Gastroesophageal sphincter (tissue), 4 donors: ENCODE data around the gene ATG7. TPM values are rescaled to one million over a fixed set of nuclear protein-coding genes. Genes with fewer than 3 reads are reported as not detected.
"Not testable (repeated sequence)": the region's sequence is repeated elsewhere in the genome, so short reads cannot be mapped to it uniquely, and the experiment has no call there.

Experiments used
- ATAC-seq: fragments of 150-250 bp; one replicate; pipeline ENCODE4 v1.9.1; 2016; ENCODE audit warnings: mild to moderate bottlenecking, moderate library complexity
- H3K27ac ChIP-seq, 4 donors: fragments of 200-600 bp; sonication (generic) in 3 of 4; 1 replicate in 3 of 4; 2 replicates in 1 of 4; pipeline ENCODE4 v1.5.1; 2016 to 2019
- H3K27me3 ChIP-seq: fragments of 200-600 bp; sonication (generic); one replicate; pipeline ENCODE4 v1.5.1; 2019
- H3K36me3 ChIP-seq, 2 donors: fragments of 200-600 bp; sonication (generic); one replicate each; pipeline ENCODE4 v1.5.1; 2019; ENCODE audit warnings: control low read depth in 1 of 2
- H3K4me1 ChIP-seq, 3 donors: fragments of 200-600 bp; sonication (generic); 1 replicate in 2 of 3; 2 replicates in 1 of 3; pipeline ENCODE4 v1.5.1; 2016 to 2019; ENCODE audit warnings: control low read depth in 2 of 3
- H3K4me3 ChIP-seq, 2 donors: fragments of 200-600 bp; sonication (generic); one replicate each; pipeline ENCODE4 v1.5.1; 2019; ENCODE audit warnings: mild to moderate bottlenecking in 1 of 2, moderate library complexity in 1 of 2
- H3K9me3 ChIP-seq, 3 donors: fragments of 200-600 bp; sonication (generic); one replicate each; pipeline ENCODE4 v1.5.1; 2017 to 2019; ENCODE audit warnings: control low read depth in 2 of 3
- CTCF ChIP-seq, 4 experiments: fragments of 200-600 bp in 2 of 4; fragments of 450-650 bp in 2 of 4; sonication (generic) in 1 of 4; IDR thresholded peaks; one replicate each; pipeline ENCODE4 v1.5.1; 2017 to 2019; ENCODE audit warnings: antibody characterized with exemption in 4 of 4, mild to moderate bottlenecking in 2 of 4, moderate library complexity in 2 of 4
- EP300 ChIP-seq: sonication (generic); formaldehyde crosslinking; IDR thresholded peaks from one replicate; pipeline ENCODE4 v1.6.1; 2017; ENCODE audit warnings: antibody characterized with exemption, mild to moderate bottlenecking
- POLR2A ChIP-seq, 2 donors: fragments of 450-650 bp; IDR thresholded peaks; one replicate each; pipeline ENCODE4 v1.6.1; 2017; ENCODE audit warnings: antibody characterized with exemption in 2 of 2, mild to moderate bottlenecking in 2 of 2, moderate library complexity in 1 of 2
- POLR2AphosphoS5 ChIP-seq: sonication (generic); formaldehyde crosslinking; IDR thresholded peaks from one replicate; pipeline ENCODE4 v1.6.1; 2017; ENCODE audit warnings: antibody characterized with exemption
- WGBS, 2 donors: methylation state at CpG; one replicate each; pipeline ENCODE4 v1.1.5; 2018; ENCODE audit warnings: low coverage in 1 of 2; 5-methylcytosine and 5-hydroxymethylcytosine counted together
- total RNA-seq, 4 donors: library from RNA; depleted of rRNA; stranded (reverse); fragments of >200 nt; gene quantifications; one replicate each; pipeline ENCODE4 v1.1.0, GENCODE V29; 2016

Gene ATG7
- total RNA-seq, 4 donors from 2014 or later, result 28.3 to 64.9 (median 36.5) TPM

- TF ChIP-seq POLR2AphosphoS5 (no peak), POLR2A (IDR thresholded peaks at IDR 0.05) (no peak), EP300 (no peak), CTCF (IDR thresholded peaks at IDR 0.05) (no peak)
- no peak overlapping the region for H3K27ac ChIP-seq
- peaks cover 0 to 5% (median 0%) of the 10 kb centered on the region in 3 donors for H3K9me3 ChIP-seq
- no peaks in the 10 kb centered on the region for H3K4me1 ChIP-seq
- H3K4me3 ChIP-seq, result no peak overlapping the region
- peaks cover 0 to 10% of the 10 kb centered on the region in 2 donors for H3K36me3 ChIP-seq
- 58 to 83% methylated on average over 4 of the region's 4 CpGs for WGBS, 2 donors
- ATAC-seq, result no peak
- H3K27me3 ChIP-seq, result no peaks in the 10 kb centered on the region
Observed at GRCh38 chr3:11400213-11400612, 128.0 kb downstream of the ATG7 start.

DNA sequence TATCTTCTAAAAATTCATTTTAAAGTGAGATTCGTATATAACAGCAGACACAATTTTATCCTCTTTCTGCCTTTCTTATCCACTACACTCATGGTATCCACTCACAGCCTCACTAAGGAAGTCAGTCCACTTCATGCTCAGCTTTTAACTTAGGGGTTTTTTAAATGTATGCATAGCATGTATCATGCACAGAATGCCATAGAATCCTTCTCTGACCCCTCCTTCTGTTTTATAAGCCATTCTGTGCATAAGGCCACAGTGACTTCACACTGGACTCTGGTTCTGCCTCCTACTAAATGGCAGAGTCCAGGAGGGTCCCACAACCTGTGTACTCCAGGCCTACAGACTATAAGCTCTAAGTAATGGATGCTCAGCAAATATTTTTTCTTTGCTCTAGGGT lies 129.2 kb downstream of the ATG7 start:
- H3K36me3 ChIP-seq, result peaks cover 0 to 15% of the 10 kb centered on the region in 2 donors
- no peak overlapping the region for H3K4me3 ChIP-seq
- no peaks in the 10 kb centered on the region for H3K27me3 ChIP-seq
- WGBS, 2 donors, result 81 to 86% methylated on average over 1 of the region's 1 CpG
- peaks cover 0 to 5% (median 0%) of the 10 kb centered on the region in 3 donors for H3K9me3 ChIP-seq
- no peak for ATAC-seq
- TF ChIP-seq POLR2AphosphoS5 (no peak), EP300 (no peak), CTCF (IDR thresholded peaks at IDR 0.05) (no peak), POLR2A (IDR thresholded peaks at IDR 0.05) (no peak)
- no peak overlapping the region for H3K27ac ChIP-seq
- no peaks in the 10 kb centered on the region for H3K4me1 ChIP-seq

DNA sequence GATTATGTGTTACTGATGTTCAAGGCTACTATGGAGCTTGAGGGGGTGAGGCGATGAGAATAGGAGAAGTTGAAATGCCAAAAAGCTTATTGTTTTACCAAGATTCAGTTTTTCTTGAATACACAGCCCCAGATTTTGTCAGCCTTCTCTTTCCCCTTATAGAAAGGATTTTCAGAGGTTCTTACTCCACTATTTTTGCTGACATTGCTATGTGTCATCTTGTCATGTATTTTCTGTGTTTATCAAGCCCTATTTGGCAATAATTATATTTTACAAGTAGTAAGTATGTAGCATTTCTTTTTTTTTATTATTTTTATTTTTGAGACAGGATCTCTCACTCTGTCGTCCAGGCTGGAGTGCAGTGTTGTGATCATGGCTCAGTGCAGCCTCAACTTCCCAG lies 133.1 kb downstream of the ATG7 start:
- H3K27me3 ChIP-seq, result no peaks in the 10 kb centered on the region
- H3K4me3 ChIP-seq, result no peak overlapping the region
- H3K27ac ChIP-seq, result no peak overlapping the region
- peaks cover 0 to 34% of the 10 kb centered on the region in 2 donors for H3K36me3 ChIP-seq
- ATAC-seq, result no peak
- peaks cover 0 to 20% (median 2%) of the 10 kb centered on the region in 3 donors for H3K9me3 ChIP-seq
- TF ChIP-seq POLR2A (IDR thresholded peaks at IDR 0.05), result no peak
- TF ChIP-seq EP300, result no peak
- no peak for TF ChIP-seq CTCF (IDR thresholded peaks at IDR 0.05)
- no peak for TF ChIP-seq POLR2AphosphoS5
- WGBS, 2 donors, result 94 to 100% methylated on average over 1 to 2 of the region's 2 CpGs
- H3K4me1 ChIP-seq, result no peaks in the 10 kb centered on the region

- Histone ChIP-seq H3K4me1 (no peaks in the 10 kb centered on the region), H3K27me3 (no peaks in the 10 kb centered on the region), H3K36me3 (peaks cover 0 to 34% of the 10 kb centered on the region in 2 donors), H3K4me3 (no peak overlapping the region), H3K27ac (no peak overlapping the region), H3K9me3 (peaks cover 0 to 20% (median 2%) of the 10 kb centered on the region in 3 donors)
- no peak for TF ChIP-seq POLR2A (IDR thresholded peaks at IDR 0.05)
- TF ChIP-seq EP300, result no peak
- TF ChIP-seq POLR2AphosphoS5, result no peak
- TF ChIP-seq CTCF (IDR thresholded peaks at IDR 0.05), result no peak
- ATAC-seq, result no peak
- WGBS, 2 donors, result 80 to 83% methylated on average over 1 of the region's 1 CpG
Observed at GRCh38 chr3:11407644-11408043, 135.4 kb downstream of the ATG7 start.

GRCh38 chr3:11408324-11408859 lies 136.2 kb downstream of the ATG7 start:
- Histone ChIP-seq H3K9me3 (peaks cover 0 to 20% (median 2%) of the 10 kb centered on the region in 3 donors), H3K36me3 (peaks cover 0 to 34% of the 10 kb centered on the region in 2 donors)
- not testable (repeated sequence) for H3K4me1 ChIP-seq, ATAC-seq, H3K4me3 ChIP-seq, H3K27me3 ChIP-seq, H3K27ac ChIP-seq
- 80 to 100% methylated on average over 1 to 4 of the region's 4 CpGs for WGBS, 2 donors
